ENCODE results near the gene ZBTB5. TPM values are rescaled to one million over a fixed set of nuclear protein-coding genes. Genes with fewer than 3 reads are reported as not detected.
A peak's percentile ranks its signal among the peaks of the same experiment; 100 is the strongest.
"Not testable (repeated sequence)": the region's sequence is repeated elsewhere in the genome, so short reads cannot be mapped to it uniquely, and the experiment has no call there.

Gene ZBTB5, protein sequence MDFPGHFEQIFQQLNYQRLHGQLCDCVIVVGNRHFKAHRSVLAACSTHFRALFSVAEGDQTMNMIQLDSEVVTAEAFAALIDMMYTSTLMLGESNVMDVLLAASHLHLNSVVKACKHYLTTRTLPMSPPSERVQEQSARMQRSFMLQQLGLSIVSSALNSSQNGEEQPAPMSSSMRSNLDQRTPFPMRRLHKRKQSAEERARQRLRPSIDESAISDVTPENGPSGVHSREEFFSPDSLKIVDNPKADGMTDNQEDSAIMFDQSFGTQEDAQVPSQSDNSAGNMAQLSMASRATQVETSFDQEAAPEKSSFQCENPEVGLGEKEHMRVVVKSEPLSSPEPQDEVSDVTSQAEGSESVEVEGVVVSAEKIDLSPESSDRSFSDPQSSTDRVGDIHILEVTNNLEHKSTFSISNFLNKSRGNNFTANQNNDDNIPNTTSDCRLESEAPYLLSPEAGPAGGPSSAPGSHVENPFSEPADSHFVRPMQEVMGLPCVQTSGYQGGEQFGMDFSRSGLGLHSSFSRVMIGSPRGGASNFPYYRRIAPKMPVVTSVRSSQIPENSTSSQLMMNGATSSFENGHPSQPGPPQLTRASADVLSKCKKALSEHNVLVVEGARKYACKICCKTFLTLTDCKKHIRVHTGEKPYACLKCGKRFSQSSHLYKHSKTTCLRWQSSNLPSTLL
- 5.8 and 6.4 TPM in 2 replicates for total RNA-seq (2014; rRNA removed)
- Bru-seq, nascent RNA, result percentile 86 among the genes with signal in this experiment
- BruChase-seq, experiment 1, labeled RNA remaining after a 6-hour chase, result percentile 61 among the genes with signal in this experiment
- BruChase-seq, experiment 2, labeled RNA remaining after a 2-hour chase, result percentile 80 among the genes with signal in this experiment
- long read RNA-seq, full-length matches to known transcripts, result 1 of 3 reads
- long read RNA-seq, partial matches to known transcripts, result 0 of 3 reads
- long read RNA-seq, other reads (novel, unspliced or antisense), result 2 of 3 reads

DNA sequence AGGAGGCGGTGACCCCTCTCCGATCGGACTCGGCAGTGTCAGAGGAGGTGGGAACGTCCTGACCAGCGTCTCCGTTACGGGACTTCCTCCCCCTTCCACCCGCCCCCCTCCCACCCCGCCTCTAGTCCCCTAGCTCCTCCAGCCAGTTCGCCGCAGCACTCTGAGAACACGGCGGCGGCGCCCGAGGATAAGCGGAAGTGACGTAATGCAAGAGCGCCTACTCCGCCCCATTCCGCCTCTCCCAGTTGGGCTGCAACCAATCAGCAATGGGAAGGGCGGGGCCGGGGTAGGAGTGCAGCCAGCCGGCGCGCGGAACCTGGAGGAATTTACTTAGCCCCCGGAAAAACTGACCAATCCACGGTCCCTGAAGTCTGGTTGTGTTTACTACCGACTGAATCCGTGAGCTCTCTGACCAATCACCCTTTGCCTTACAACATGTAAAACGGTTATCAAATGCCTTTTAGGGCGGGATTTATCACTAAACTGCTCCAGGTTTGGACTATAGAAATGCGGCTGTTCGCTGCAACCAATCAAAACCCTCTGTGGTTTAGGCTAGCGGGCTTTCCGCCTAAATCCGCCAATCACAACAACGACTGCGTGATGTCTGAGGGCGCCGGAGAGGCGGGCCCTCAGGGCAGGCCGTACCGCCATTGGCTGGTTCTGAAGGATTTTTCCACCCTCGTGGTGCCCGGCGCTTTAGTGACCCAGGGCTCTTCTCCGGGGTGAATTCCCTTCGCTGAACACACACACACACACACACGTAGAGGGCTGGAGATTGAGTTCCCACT lies at the start of gene ZBTB5:
Gene ZBTB5 (minus strand): TSS at position 202 of the 788 bp plus-strand sequence. CDS start 22,899 bp downstream, outside the sequence.
- no TSS peak for BruUV-seq (replicated peaks)
- Histone ChIP-seq H3F3A (ENCODE audit: low read length, unreplicated experiment) (no peaks in the 10 kb centered on the region), H3K4me3 (ENCODE audit: low read length) (peak within 1 kb of the TSS; percentile 97), H4K20me1 (ENCODE audit: low read length) (peaks cover 10% of the 10 kb centered on the region; the same call in 1 of the 2 replicates), H3K9ac (ENCODE audit: low read length) (peak within 1 kb of the TSS; percentile 93), H3K27me3 (ENCODE audit: low read length) (no peaks in the 10 kb centered on the region), H3K4me1 (ENCODE audit: insufficient read depth, low read length) (peaks cover 13% of the 10 kb centered on the region), H3K4me2 (ENCODE audit: low read length) (peak within 1 kb of the TSS; percentile 99), H3K27ac (ENCODE audit: low read length) (peak within 1 kb of the TSS; percentile 87), H3K9me3 (ENCODE audit: low read length) (no peaks in the 10 kb centered on the region), H3K36me3 (ENCODE audit: low read depth, low read length) (no peaks in the 10 kb centered on the region), H3K9me2 (replicated peaks; ENCODE audit: low read length) (no peaks in the 10 kb centered on the region), H3K79me2 (ENCODE audit: low read length) (peaks cover 45% of the 10 kb centered on the region), H2AFZ (ENCODE audit: low read length) (peak within 1 kb of the TSS; percentile 90)
- intact Hi-C loops (cut with micrococcal nuclease), result no loop called here
- ChIA-PET CTCF (interaction anchor here (0.8 kb wide), 1 partner anchor 345 kb away, joined by 3 read pairs; the partner anchor contains the start of gene ZCCHC7), POLR2A (ENCODE audit: unreplicated experiment) (no interaction called here)
- DNase-seq, result peak; percentile 98
- ATAC-seq, result peak; percentile 82
- no peak for TF ChIP-seq EZH2phosphoT487 (IDR thresholded peaks at IDR 0.05; ENCODE audit: borderline replicate concordance, low read length)
- TF ChIP-seq, protein P1, sequence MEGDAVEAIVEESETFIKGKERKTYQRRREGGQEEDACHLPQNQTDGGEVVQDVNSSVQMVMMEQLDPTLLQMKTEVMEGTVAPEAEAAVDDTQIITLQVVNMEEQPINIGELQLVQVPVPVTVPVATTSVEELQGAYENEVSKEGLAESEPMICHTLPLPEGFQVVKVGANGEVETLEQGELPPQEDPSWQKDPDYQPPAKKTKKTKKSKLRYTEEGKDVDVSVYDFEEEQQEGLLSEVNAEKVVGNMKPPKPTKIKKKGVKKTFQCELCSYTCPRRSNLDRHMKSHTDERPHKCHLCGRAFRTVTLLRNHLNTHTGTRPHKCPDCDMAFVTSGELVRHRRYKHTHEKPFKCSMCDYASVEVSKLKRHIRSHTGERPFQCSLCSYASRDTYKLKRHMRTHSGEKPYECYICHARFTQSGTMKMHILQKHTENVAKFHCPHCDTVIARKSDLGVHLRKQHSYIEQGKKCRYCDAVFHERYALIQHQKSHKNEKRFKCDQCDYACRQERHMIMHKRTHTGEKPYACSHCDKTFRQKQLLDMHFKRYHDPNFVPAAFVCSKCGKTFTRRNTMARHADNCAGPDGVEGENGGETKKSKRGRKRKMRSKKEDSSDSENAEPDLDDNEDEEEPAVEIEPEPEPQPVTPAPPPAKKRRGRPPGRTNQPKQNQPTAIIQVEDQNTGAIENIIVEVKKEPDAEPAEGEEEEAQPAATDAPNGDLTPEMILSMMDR (conservative IDR thresholded peaks at IDR 0.05; ENCODE audit: low read depth, low read length), result no peak
- TF ChIP-seq EZH2 (IDR thresholded peaks at IDR 0.05; ENCODE audit: low read length, unreplicated experiment), result no peak

- no peak overlapping the region for H3K9ac ChIP-seq (ENCODE audit: low read length)
- ATAC-seq, result no peak
- H3K9me3 ChIP-seq (ENCODE audit: low read length), result no peaks in the 10 kb centered on the region
- H3K79me2 ChIP-seq (ENCODE audit: low read length), result no peaks in the 10 kb centered on the region
- TF ChIP-seq EZH2phosphoT487 (IDR thresholded peaks at IDR 0.05; ENCODE audit: borderline replicate concordance, low read length) (no peak), EZH2 (IDR thresholded peaks at IDR 0.05; ENCODE audit: low read length, unreplicated experiment) (no peak)
- TF ChIP-seq, protein P1 (conservative IDR thresholded peaks at IDR 0.05; ENCODE audit: low read depth, low read length), result no peak
- H3K4me2 ChIP-seq (ENCODE audit: low read length), result no peak overlapping the region
- BruUV-seq (replicated peaks), result no TSS peak
- ChIA-PET CTCF (no interaction called here), POLR2A (ENCODE audit: unreplicated experiment) (no interaction called here)
- intact Hi-C loops (cut with micrococcal nuclease), result no loop called here
- no peaks in the 10 kb centered on the region for H4K20me1 ChIP-seq (ENCODE audit: low read length)
- H3K27me3 ChIP-seq (ENCODE audit: low read length), result no peaks in the 10 kb centered on the region
- H3K4me3 ChIP-seq (ENCODE audit: low read length), result no peak overlapping the region
- no peak overlapping the region for H2AFZ ChIP-seq (ENCODE audit: low read length)
- no peaks in the 10 kb centered on the region for H3K36me3 ChIP-seq (ENCODE audit: low read depth, low read length)
- H3F3A ChIP-seq (ENCODE audit: low read length, unreplicated experiment), result no peaks in the 10 kb centered on the region
- H3K27ac ChIP-seq (ENCODE audit: low read length), result no peak overlapping the region
- H3K9me2 ChIP-seq (replicated peaks; ENCODE audit: low read length), result no peaks in the 10 kb centered on the region
- DNase-seq, result no peak
- no peaks in the 10 kb centered on the region for H3K4me1 ChIP-seq (ENCODE audit: insufficient read depth, low read length)
These were observed 49.7 kb upstream of the ZBTB5 start for GRCh38 chr9:37514999-37515398.

DNA sequence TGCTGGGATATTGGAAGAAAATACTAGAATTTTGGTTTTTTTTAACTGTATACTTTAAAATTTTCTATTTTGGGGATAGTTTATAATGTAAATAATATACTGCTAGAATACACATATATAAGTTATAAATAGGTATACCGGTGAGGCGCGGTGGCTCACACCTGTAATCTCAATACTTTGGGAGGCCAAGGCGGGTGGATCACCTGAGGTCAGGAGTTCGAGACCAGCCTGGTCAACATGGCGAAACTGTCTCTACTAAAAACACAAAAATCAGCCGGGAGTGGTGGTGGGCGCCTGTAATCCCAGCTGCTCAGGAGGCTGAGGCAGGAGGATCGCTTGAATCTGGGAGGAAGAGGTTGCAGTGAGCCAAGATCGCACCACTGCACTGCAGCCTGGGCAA lies 49.2 kb upstream of the ZBTB5 start:
- BruUV-seq (replicated peaks); DNase-seq: not testable (repeated sequence)

More for the DNA sequence above, 49.2 kb upstream of the ZBTB5 start:
- H3K4me1 ChIP-seq (ENCODE audit: insufficient read depth, low read length); H3K9me3 ChIP-seq (ENCODE audit: low read length); H3K9me2 ChIP-seq (replicated peaks; ENCODE audit: low read length); ATAC-seq; H2AFZ ChIP-seq (ENCODE audit: low read length); H3K9ac ChIP-seq (ENCODE audit: low read length); H4K20me1 ChIP-seq (ENCODE audit: low read length); H3K27ac ChIP-seq (ENCODE audit: low read length); H3K27me3 ChIP-seq (ENCODE audit: low read length); H3K36me3 ChIP-seq (ENCODE audit: low read depth, low read length); POLR2A ChIA-PET (ENCODE audit: unreplicated experiment); intact Hi-C loops (cut with micrococcal nuclease); H3K4me2 ChIP-seq (ENCODE audit: low read length); H3K4me3 ChIP-seq (ENCODE audit: low read length); H3F3A ChIP-seq (ENCODE audit: low read length, unreplicated experiment); H3K79me2 ChIP-seq (ENCODE audit: low read length); CTCF ChIA-PET: not testable (repeated sequence)

All from PC-3 (cell line).